RPMI7951 (cell line): ENCODE results near the gene MCM7. TPM values are rescaled to one million over a fixed set of nuclear protein-coding genes. Genes with fewer than 3 reads are reported as not detected.
A peak's percentile ranks its signal among the peaks of the same experiment; 100 is the strongest.

Source experiments
- DNase-seq: peaks from one replicate; pipeline ENCODE4 v3.0.0-alpha.2; 2012; ENCODE audit warnings: low read depth
- total RNA-seq: library from RNA; depleted of rRNA; stranded (reverse); fragments of >200 nt; shearing (Covaris generic); gene quantifications from 2 replicates; pipeline ENCODE4 v1.2.3, GENCODE V29; 2014

MCM7 gene
- total RNA-seq, 1 experiment from 2014 or later = 216 TPM

- DNase-seq = no peak
Measured at GRCh38 chr7:100122568-100122967, 21.4 kb upstream of the MCM7 start.

GRCh38 chr7:100122067-100122466, 20.9 kb upstream of the MCM7 start:
- no peak for DNase-seq

DNA sequence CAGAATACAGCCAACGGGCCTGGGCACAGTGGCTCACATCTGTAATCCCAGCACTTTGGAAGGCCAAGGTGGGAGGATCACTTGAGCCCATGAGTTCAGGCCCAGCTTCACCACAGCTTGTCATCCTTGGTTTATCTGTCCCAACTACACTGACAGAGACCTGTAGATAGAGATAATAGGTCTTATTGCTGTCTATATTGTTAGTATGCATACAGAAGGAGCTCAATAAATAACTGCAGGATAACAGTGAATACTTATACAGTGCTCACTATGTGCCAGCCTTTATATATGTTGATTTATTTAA, 19.5 kb upstream of the MCM7 start:
- DNase-seq = no peak

DNA sequence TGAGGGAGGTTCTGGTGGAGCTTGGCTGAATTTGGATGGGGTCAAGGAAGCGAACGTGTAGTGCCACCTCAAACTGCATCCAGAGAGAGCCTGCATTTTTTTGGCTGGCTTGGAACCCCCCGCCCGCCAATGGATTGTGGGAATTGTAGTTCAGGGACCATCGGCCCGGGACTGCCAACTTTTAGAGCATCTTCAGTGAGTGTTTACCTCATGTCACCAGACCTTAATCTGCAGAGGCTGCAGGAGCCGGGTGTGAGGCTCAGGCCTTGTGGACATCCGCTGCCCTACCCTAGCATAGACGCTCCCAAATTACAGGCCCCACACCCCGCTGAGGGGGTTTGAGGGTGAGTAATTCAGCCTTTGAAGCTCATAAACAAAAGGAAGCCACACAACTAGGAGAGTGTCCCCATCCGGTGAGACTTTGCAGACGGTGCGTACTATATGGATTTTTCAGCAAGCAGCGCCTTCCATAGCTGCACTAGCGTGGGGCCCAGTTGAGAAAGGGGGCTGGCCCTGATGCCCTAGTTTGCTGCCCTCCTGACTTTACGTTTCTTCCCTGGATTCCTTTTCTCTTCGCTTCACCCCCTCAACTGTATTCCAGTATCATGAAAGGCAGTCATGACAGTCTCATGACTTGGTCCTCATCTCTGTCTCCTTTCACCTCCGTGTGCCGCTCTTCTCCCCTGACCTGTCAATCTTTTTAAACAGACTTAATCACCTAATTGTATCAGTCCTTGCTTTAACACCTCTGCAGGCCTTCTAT, 19.0 kb upstream of the MCM7 start:
- DNase-seq = peak; percentile 70

- DNase-seq = peak; percentile 95
Measured at GRCh38 chr7:100119072-100119969, 18.1 kb upstream of the MCM7 start, which contains the start of the genes CNPY4 and TAF6. TSS of gene CNPY4 (plus strand) at chr7:100119634. CDS start at chr7:100119745, 111 bp downstream. TSS of gene TAF6 (minus strand) at chr7:100119358. CDS start at chr7:100114209, 5,149 bp downstream.

DNA sequence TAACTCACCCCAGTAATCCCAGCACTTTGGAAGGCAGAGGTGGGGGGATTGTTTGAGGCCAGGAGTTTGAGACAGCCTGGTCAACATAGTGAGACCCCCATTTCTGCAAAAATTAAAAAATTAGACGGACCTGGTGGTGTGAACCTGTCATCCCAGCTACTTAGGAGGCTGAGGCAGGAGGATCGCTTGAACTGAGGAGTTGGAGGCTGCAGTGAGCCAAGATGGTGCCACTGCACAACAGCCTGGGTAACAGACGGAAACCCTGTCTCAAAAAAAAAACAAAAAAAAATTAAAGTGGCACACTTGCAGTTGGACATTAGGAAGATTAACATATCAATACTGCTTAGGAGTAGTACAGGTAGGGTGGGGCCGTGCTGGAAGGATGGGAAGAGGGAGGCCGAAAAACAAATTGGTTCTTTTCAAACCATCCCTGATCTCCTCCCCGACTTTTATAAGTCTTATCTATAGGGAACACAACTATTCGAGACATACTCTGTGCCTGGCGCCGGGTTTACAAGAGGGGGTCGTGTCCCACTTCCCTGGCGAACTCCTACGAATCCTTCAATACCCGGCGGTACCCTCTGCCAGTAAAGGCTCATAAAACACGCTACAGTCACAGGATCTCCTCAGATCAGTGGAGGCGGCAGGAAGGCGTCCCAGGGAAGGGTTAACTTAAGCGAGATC, 17.3 kb upstream of the MCM7 start:
- no peak for DNase-seq

- DNase-seq = no peak
Measured at GRCh38 chr7:100115026-100115425, 13.8 kb upstream of the MCM7 start.

- DNase-seq = no peak
Measured at GRCh38 chr7:100111914-100112313, 10.7 kb upstream of the MCM7 start.

DNA sequence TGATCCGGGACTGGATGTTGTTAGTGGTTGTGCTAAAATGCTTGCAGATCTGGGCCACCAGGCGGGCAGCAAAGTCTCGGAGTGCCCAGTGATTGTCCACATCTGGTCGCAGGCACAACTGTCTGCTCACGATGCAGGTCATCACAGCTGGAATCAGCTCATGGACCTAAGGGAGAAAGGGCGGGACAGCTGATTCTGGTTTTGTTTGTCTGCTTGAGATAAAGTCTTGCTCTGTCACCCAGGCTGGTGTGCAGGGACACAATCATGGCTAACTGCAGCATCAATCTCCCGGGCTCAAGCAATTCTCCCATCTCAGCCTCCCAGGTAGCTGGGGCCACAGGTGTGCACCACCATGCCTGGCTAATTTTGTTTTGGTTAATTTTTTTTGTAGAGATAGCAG, 10.0 kb upstream of the MCM7 start:
- no peak for DNase-seq

- DNase-seq = no peak
Measured at GRCh38 chr7:100109521-100110163, 8.4 kb upstream of the MCM7 start.

- no peak for DNase-seq
Measured at GRCh38 chr7:100107890-100108289, 6.7 kb upstream of the MCM7 start.

- DNase-seq = no peak
Measured at GRCh38 chr7:100107125-100107737, 6.0 kb upstream of the MCM7 start.

GRCh38 chr7:100106633-100107032, 5.4 kb upstream of the MCM7 start:
- DNase-seq = no peak

- no peak for DNase-seq
Measured at GRCh38 chr7:100105534-100105933, 4.3 kb upstream of the MCM7 start.

- DNase-seq = peak; percentile 99
Measured at GRCh38 chr7:100102950-100103840, 2.0 kb upstream of the MCM7 start.

DNA sequence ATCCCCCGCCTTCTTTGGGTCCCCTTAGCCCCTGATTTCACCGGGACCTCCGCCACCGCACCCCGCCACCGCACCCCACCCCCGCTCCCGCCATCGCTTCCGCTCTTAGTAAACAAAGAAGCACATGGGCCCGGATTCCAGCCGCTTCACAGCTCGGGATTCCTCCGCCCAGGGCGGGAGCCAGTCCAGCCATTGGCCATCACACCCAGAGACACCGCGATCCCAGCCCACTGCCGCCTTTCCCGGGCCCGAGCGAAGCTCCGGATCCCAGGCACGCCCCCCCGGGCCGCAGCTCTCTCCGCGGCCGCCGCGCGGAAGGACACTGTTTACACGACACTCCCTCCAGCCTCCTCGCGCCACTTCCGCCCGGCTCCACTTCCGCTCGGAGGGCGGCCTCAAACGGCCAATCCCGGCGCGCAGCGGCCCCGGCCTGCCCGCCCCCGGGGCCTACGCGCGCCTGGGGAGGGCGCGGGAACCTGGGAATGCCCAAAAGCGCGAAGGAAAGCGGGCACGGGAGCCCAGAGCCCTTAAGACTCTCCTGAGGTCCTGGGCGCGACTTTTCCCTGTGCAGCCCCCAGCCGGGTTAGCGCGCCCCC, 679 bp downstream of the MCM7 start:
- peak; percentile 96 for DNase-seq

GRCh38 chr7:100099452-100099851, 1.7 kb downstream of the MCM7 start:
- no peak for DNase-seq

DNA sequence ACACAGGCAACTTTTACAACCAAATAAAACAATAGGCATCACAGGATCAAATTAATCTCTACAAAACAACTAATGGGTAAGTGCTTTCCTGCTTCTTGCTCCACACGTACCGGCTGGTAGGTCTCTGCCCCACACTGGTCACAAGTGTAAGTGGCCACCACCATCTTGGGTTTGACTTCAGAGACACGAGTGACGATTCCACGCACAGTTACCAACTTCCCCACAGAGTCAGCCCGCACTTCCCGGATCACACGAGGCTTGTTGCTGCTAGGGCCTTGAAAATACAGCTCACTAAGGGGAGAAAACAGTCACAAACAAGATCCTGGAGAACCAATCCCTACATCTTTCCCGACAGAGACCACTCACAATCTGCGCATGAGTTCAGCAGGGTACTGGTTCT, 2.3 kb downstream of the MCM7 start:
- DNase-seq = no peak

DNA sequence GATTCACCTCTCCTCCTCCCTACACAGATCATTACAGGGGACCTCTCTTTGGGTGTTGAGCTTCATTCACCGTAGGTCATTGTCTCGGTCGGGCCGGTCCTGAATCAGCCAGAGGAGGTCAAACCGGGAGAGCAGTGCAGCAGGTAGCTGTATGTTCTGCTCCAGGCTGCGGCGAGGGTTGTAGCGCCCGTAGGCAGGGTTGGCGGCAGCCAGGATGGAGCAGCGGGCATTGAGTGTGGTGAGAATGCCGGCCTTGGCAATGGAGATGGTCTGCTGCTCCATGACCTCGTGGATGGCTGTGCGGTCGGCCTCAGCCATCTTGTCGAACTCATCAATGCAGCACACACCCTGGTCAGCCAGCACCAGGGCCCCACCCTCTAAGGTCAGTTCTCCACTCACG, 5.5 kb downstream of the MCM7 start:
- no peak for DNase-seq

DNA sequence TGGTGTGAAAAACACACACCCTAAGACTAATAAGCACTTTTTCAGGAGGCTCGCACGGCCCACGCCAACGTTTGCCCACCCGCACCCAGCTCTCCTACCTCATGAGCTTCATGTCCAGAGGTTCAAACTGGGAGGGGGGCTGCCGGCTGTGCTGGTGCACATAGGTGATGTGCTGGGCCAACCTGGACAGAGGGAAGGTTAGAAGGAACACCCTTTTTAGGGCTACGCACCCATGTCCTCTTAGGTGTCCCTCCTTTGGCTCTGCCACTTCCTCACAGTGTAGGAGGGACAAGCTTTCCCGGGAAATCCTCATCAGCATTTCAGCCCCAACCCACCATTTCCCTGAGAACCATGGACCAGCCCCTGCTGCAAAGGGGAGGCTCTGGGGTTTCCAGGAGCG, 5.9 kb downstream of the MCM7 start:
- no peak for DNase-seq
